ENCODE data around the gene PGBD2. TPM values are rescaled to one million over a fixed set of nuclear protein-coding genes. Genes with fewer than 3 reads are reported as not detected.

The PGBD2 gene
- total RNA-seq, 4 donors from 2014 or later, result 0.22 to 2.8 (median 2.0) TPM

DNA sequence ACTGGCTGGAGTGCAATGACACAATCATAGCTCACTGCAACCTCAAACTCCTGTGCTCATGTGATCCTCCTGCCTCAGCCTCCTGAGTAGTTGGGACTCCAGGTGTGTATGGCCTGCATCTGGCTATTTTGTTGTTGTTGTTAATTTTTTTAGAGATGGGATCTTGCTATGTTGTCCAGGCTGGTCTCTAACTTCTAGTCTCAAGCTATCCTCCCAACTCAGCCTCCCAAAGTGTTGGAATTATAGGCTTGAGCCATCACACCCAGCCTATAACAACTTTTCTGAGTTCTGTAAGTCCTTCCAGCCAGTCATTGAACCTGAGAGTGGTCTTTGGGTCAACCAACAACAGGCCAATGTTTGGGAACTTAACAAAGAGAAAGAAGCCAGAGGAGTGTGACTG, 11.2 kb upstream of the PGBD2 start:
- no peaks in the 10 kb centered on the region for H3K9me3 ChIP-seq
- H3K36me3 ChIP-seq, result no peaks in the 10 kb centered on the region
- H3K27ac ChIP-seq, result no peak overlapping the region
- no peak overlapping the region for H3K4me3 ChIP-seq
- intact Hi-C loops (cut with DNase I; ENCODE audit: low total_unique reads), result no loop called here
- H3K4me1 ChIP-seq, result no peaks in the 10 kb centered on the region
- TF ChIP-seq, protein P1, sequence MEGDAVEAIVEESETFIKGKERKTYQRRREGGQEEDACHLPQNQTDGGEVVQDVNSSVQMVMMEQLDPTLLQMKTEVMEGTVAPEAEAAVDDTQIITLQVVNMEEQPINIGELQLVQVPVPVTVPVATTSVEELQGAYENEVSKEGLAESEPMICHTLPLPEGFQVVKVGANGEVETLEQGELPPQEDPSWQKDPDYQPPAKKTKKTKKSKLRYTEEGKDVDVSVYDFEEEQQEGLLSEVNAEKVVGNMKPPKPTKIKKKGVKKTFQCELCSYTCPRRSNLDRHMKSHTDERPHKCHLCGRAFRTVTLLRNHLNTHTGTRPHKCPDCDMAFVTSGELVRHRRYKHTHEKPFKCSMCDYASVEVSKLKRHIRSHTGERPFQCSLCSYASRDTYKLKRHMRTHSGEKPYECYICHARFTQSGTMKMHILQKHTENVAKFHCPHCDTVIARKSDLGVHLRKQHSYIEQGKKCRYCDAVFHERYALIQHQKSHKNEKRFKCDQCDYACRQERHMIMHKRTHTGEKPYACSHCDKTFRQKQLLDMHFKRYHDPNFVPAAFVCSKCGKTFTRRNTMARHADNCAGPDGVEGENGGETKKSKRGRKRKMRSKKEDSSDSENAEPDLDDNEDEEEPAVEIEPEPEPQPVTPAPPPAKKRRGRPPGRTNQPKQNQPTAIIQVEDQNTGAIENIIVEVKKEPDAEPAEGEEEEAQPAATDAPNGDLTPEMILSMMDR (IDR thresholded peaks at IDR 0.05 in 4 of 5, conservative IDR thresholded peaks at IDR 0.05 in 1 of 5), result no peak
- TF ChIP-seq POLR2A (IDR thresholded peaks at IDR 0.05), result no peak
- DNase-seq, result no peak
- no peak for ATAC-seq
- H3K27me3 ChIP-seq, result no peaks in the 10 kb centered on the region
- in situ Hi-C loops (cut with MboI; ENCODE audit: low sequenced_read_pairs in 4 of 4), result no loop called here

DNA sequence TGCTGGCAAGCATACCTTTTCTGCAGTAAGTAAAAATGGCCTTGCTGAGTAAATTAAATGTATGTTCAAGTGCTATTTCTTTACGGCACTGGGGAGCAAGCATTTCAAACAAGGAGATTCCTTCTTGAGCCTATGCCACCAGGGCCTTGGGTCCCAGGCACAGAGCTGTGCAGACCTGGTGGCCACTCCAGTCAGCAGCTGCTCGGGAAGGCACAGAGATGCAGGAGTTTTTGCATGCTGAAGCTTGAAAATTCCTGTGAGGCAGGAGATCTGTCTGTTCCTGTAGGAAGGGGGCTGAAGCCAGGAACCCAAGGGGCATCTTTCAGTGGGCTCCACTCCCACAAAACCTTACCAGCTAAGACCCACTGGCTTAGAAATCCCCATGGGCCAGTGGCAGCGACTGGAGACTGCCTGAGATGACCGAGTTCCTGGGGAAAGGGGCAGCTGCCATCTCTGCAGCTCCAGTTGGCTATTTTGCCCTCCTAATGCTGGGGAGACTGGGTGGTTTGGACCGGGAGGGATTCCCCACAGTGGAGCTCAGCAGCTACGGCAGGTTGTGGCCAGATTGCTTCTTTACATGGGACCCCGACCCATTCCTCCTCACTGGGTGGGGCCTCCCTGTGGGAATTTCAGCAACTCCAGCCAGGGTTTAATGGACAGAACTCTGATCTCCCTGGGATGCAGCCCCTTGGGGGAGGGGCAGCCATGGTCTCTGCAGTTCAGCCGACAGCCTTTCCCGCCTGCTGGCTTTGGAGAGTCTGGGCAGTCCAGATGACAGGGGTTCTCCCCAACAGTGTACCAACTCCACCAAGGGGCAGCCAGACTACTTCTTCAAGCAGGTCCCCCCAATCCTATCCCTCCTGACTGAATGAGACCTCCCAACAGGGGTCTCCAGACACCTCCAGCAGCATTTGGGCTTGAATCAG, 8.4 kb upstream of the PGBD2 start:
- intact Hi-C loops (cut with DNase I; ENCODE audit: low total_unique reads) (no loop called here), in situ Hi-C loops (cut with MboI; ENCODE audit: low sequenced_read_pairs in 4 of 4) (no loop called here)
- peaks cover 0 to 3% (median 0%) of the 10 kb centered on the region in 3 donors for H3K27me3 ChIP-seq
- no peaks in the 10 kb centered on the region for H3K9me3 ChIP-seq
- TF ChIP-seq, protein P1 (IDR thresholded peaks at IDR 0.05 in 4 of 5, conservative IDR thresholded peaks at IDR 0.05 in 1 of 5), result no peak
- TF ChIP-seq POLR2A (IDR thresholded peaks at IDR 0.05), result no peak
- H3K27ac ChIP-seq, result no peak overlapping the region
- no peak overlapping the region for H3K4me3 ChIP-seq
- ATAC-seq, result no peak
- no peaks in the 10 kb centered on the region for H3K36me3 ChIP-seq
- DNase-seq, result no peak
- H3K4me1 ChIP-seq, result no peaks in the 10 kb centered on the region

DNA sequence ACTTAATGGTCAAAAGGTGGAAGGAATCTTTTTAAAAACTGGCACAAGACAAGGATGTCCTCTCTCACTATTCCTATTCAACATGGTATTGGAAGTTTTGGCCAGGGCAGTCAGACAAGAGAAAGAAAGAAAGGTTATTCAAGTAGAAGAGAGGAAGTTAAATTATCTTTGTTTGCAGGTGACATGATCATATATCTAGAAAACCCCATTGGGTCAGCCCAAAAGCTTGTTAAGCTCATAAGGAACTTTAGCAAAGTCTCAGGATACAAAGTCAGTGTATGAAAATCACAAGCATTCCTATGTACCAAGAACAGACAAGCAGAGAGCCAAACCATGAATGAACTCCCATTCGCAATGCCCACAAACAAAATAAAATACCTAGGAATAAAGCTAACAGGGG, 5.4 kb upstream of the PGBD2 start:
- Histone ChIP-seq H3K27me3 (peaks cover 0 to 3% (median 0%) of the 10 kb centered on the region in 3 donors), H3K9me3 (no peaks in the 10 kb centered on the region), H3K4me1 (no peaks in the 10 kb centered on the region), H3K27ac (no peak overlapping the region), H3K36me3 (no peaks in the 10 kb centered on the region), H3K4me3 (no peak overlapping the region)
- ATAC-seq (no peak), DNase-seq (no peak)
- TF ChIP-seq, protein P1 (IDR thresholded peaks at IDR 0.05 in 4 of 5, conservative IDR thresholded peaks at IDR 0.05 in 1 of 5), result no peak
- TF ChIP-seq POLR2A (IDR thresholded peaks at IDR 0.05), result no peak
- intact Hi-C loops (cut with DNase I; ENCODE audit: low total_unique reads), result no loop called here
- in situ Hi-C loops (cut with MboI; ENCODE audit: low sequenced_read_pairs in 4 of 4), result no loop called here

DNA sequence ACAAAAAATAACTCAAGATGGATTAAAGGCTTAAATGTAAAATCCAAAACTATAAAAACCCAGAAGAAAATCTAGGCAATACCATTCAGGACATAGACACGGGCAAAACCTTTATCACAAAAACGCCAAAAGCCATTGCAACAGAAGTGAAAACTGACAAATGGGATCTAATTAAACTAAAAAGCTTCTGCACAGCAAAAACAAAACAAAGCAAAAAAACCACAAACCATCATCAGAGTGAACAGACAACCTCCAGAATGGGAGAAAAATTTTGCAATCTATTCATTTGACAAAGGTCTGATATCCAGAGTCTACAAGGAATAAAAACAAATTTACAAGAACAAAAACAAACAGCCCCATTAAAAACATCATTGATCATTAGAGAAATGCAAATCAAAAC, 4.5 kb upstream of the PGBD2 start:
- Histone ChIP-seq H3K9me3 (no peaks in the 10 kb centered on the region), H3K36me3 (no peaks in the 10 kb centered on the region), H3K27me3 (peaks cover 0 to 3% (median 0%) of the 10 kb centered on the region in 3 donors), H3K4me1 (no peaks in the 10 kb centered on the region), H3K27ac (no peak overlapping the region), H3K4me3 (no peak overlapping the region)
- no peak for TF ChIP-seq POLR2A (IDR thresholded peaks at IDR 0.05)
- TF ChIP-seq, protein P1 (IDR thresholded peaks at IDR 0.05 in 4 of 5, conservative IDR thresholded peaks at IDR 0.05 in 1 of 5), result no peak
- ATAC-seq (no peak), DNase-seq (no peak)
- in situ Hi-C loops (cut with MboI; ENCODE audit: low sequenced_read_pairs in 4 of 4) (no loop called here), intact Hi-C loops (cut with DNase I; ENCODE audit: low total_unique reads) (no loop called here)
